Measurements from ENCODE around the gene ZDHHC5. TPM values are rescaled to one million over a fixed set of nuclear protein-coding genes. Genes with fewer than 3 reads are reported as not detected.

The ZDHHC5 gene
- total RNA-seq, 4 donors from 2014 or later, result 36.5 to 57.7 (median 47.8) TPM

- no peaks in the 10 kb centered on the region for H3K36me3 ChIP-seq
- TF ChIP-seq POLR2AphosphoS5 (IDR thresholded peaks at IDR 0.05), result no peak
- TF ChIP-seq POLR2A (IDR thresholded peaks at IDR 0.05; ENCODE audit: low read depth), result no peak
- no peak for TF ChIP-seq CTCF (IDR thresholded peaks at IDR 0.05)
- TF ChIP-seq EP300 (IDR thresholded peaks at IDR 0.05), result no peak
- WGBS, result 0% methylated on average over 19 of the region's 19 CpGs
- peak overlapping the region; percentile 75 to 92 (median 82) for H3K4me3 ChIP-seq
- peak overlapping the region; percentile 77 to 86 (median 83) for H3K27ac ChIP-seq (replicated peaks in 1 of 4)
- H3K9me3 ChIP-seq, result no peaks in the 10 kb centered on the region
- DNase-seq (ENCODE audit: extremely low spot score), result no peak
- intact Hi-C loops (cut with DNase I), result no loop called here
- H3K27me3 ChIP-seq, result no peaks in the 10 kb centered on the region
- H3K4me1 ChIP-seq, result peaks cover 28 to 39% (median 37%) of the 10 kb centered on the region in 4 donors
Observed at GRCh38 chr11:57638811-57639320, 29.0 kb upstream of the ZDHHC5 start.

DNA sequence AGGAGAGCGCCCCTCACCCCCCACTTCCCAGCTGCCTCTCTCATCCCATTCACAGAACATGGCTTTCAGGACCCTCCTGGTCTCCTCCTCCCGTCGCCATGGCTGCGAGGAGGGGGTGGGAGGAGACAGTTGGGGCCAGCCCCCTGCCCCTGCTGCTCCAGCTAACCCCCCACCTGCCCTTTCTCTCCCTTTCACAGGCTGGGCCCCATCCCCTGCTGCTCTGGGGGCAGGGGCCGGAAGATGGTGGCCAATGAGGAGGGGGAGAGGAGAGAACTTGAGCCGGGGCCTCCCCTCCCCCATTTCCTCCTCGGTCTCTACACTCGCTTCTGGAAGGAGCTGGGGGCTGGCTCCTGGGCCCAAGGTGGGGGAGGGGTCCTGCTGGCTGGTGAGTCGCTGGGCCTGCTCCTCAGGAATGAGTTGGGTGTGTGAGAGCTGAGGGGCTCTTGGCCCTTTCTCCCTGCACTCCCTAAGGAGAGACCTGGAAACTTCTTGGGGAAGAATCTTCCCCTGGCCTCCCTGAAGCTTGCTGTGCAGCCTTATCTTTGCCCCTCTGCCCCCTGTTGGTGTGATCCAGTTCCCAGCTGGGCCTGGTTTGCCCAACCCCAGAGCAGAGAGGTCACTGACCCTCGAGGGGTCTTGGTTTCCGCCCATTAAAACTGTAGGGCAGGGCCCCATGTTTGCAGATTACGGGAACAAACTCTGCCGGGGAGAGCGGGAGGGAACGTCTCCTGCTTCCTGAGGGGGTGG, 28.4 kb upstream of the ZDHHC5 start:
- WGBS, result 13% methylated on average over 10 of the region's 15 CpGs
- no peak for DNase-seq (ENCODE audit: extremely low spot score)
- Histone ChIP-seq H3K36me3 (no peaks in the 10 kb centered on the region), H3K4me3 (peak overlapping the region; percentile 75 to 92 (median 82)), H3K9me3 (no peaks in the 10 kb centered on the region), H3K27me3 (no peaks in the 10 kb centered on the region), H3K4me1 (peaks cover 30 to 45% (median 41%) of the 10 kb centered on the region in 4 donors), H3K27ac (replicated peaks in 1 of 4) (peak overlapping the region; percentile 27 to 83 (median 62))
- intact Hi-C loops (cut with DNase I), result loop anchor here (5.0 to 10.0 kb wide), 3 partner anchors 37 to 295 kb away; no protein-coding TSS in a partner anchor
- no peak for TF ChIP-seq CTCF (IDR thresholded peaks at IDR 0.05)
- TF ChIP-seq POLR2AphosphoS5 (IDR thresholded peaks at IDR 0.05), result no peak
- TF ChIP-seq EP300 (IDR thresholded peaks at IDR 0.05), result no peak
- TF ChIP-seq POLR2A (IDR thresholded peaks at IDR 0.05; ENCODE audit: low read depth), result no peak

- 40% methylated on average over 7 of the region's 9 CpGs for WGBS
- TF ChIP-seq POLR2A (IDR thresholded peaks at IDR 0.05; ENCODE audit: low read depth) (no peak), EP300 (IDR thresholded peaks at IDR 0.05) (no peak), CTCF (IDR thresholded peaks at IDR 0.05) (no peak), POLR2AphosphoS5 (IDR thresholded peaks at IDR 0.05) (no peak)
- intact Hi-C loops (cut with DNase I), result loop anchor here (5.0 to 10.0 kb wide), 3 partner anchors 38 to 295 kb away; no protein-coding TSS in a partner anchor
- Histone ChIP-seq H3K9me3 (no peaks in the 10 kb centered on the region), H3K36me3 (no peaks in the 10 kb centered on the region), H3K4me1 (peaks cover 38 to 53% (median 48%) of the 10 kb centered on the region in 4 donors), H3K27ac (replicated peaks in 1 of 4) (peak overlapping the region in 3 of 4 donors; percentile 18 to 83 (median 46)), H3K27me3 (no peaks in the 10 kb centered on the region), H3K4me3 (peak overlapping the region in 3 of 4 donors; percentile 77 to 92 (median 87))
- DNase-seq (ENCODE audit: extremely low spot score), result no peak
Observed at GRCh38 chr11:57640068-57640800, 27.7 kb upstream of the ZDHHC5 start.

DNA sequence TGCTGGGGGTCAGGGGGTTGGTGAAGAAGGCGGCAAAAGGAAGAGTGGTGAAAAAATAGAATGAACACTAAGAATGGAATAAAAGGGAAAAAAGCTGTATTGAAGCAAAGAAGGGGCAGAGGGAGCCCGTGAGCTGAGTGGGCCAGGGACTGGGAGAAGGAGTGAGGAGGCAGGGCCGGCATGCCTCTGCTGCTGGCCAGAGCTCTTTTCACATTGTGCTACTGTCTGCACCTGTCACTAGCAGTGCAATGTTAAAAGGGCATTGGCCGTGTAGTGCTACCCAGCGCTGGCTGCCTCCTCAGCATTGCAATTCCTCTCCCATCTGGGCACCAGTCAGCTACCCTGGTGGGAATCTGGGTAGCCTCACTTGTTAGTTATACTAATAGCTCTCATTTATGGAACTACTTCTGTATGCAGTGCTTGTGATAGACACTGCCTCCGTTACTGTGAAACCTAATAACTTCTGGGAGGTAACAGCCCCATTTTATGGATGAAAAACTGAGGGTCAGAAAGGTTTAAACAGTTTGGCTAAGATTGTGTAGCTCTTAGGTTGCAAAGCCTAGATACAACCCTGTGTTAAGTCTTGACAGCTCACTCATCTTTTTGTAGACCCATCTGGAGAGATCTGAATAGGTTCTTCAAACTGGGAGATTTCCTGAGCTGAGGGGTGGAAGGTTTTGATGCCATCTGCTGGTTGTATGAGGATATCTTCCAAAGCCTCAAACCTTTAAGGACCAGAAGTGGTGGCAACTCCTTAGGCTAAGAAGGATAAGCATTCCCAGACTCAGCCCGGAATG, 26.7 kb upstream of the ZDHHC5 start:
- Histone ChIP-seq H3K36me3 (no peaks in the 10 kb centered on the region), H3K27ac (replicated peaks in 1 of 4) (peak overlapping the region in 1 of 4 donors; percentile 15), H3K9me3 (no peaks in the 10 kb centered on the region), H3K4me3 (no peak overlapping the region), H3K27me3 (peaks cover 0 to 4% (median under 1%) of the 10 kb centered on the region in 4 donors), H3K4me1 (peaks cover 46 to 63% (median 58%) of the 10 kb centered on the region in 4 donors)
- WGBS, result 40% methylated on average over 7 of the region's 7 CpGs
- DNase-seq (ENCODE audit: extremely low spot score), result no peak
- TF ChIP-seq POLR2A (IDR thresholded peaks at IDR 0.05; ENCODE audit: low read depth), result no peak
- TF ChIP-seq EP300 (IDR thresholded peaks at IDR 0.05), result no peak
- no peak for TF ChIP-seq POLR2AphosphoS5 (IDR thresholded peaks at IDR 0.05)
- peak; percentile 38 to 57 (median 45) for TF ChIP-seq CTCF (IDR thresholded peaks at IDR 0.05)
- intact Hi-C loops (cut with DNase I), result loop anchor here (1.0 to 10.0 kb wide), 4 partner anchors 39 to 296 kb away; no protein-coding TSS in a partner anchor

Data from esophagus muscularis mucosa (tissue), 4 donors.